AG04450 (cell line): ENCODE results near the gene EPB41L4A. TPM values are rescaled to one million over a fixed set of nuclear protein-coding genes. Genes with fewer than 3 reads are reported as not detected.
"Not testable (repeated sequence)": the region's sequence is repeated elsewhere in the genome, so short reads cannot be mapped to it uniquely, and the experiment has no call there.

ENCODE experiments used
- CTCF ChIA-PET: fragments of 300-600, 350-600 bp; formaldehyde crosslinking; extraction: SDS; loops from one replicate; lab custom pipeline; 2022; ENCODE audit warnings: antibody characterized with exemption, inconsistent platforms; lab: Charles Lee
- POLR2A ChIA-PET: fragments of 350-600 bp; formaldehyde crosslinking; extraction: SDS; loops from one replicate; lab custom pipeline; 2021; ENCODE audit warnings: antibody characterized with exemption, inconsistent platforms; lab: Yijun Ruan, JAX
- DNase-seq: peaks from one replicate; pipeline ENCODE4 v3.0.0-alpha.2; 2011; ENCODE audit warnings: low read depth, low spot score
- H3K27ac ChIP-seq: one replicate; pipeline ENCODE4 v1.5.1; 2012; ENCODE audit warnings: low read depth, low read length, control low read depth
- H3K27me3 ChIP-seq: one replicate; pipeline ENCODE4 v1.6.0; 2012; ENCODE audit warnings: low read length; ENCODE audit not compliant: control insufficient read depth, insufficient read depth
- H3K4me3 ChIP-seq: 2 replicates; pipeline ENCODE4 v1.5.1; 2011; ENCODE audit warnings: mild to moderate bottlenecking, low read depth, low read length, control low read depth
- H3K9me3 ChIP-seq: 2 replicates; pipeline ENCODE4 v1.5.1; 2012; ENCODE audit warnings: low read length; ENCODE audit not compliant: control insufficient read depth, insufficient read depth
- CTCF ChIP-seq: IDR thresholded peaks from 2 replicates; pipeline ENCODE4 v1.5.1; 2011; ENCODE audit warnings: low read depth, low read length, control low read depth, inconsistent platforms
- polyA plus RNA-seq: library from polyadenylated mRNA; depleted of rRNA; stranded (reverse); fragments of >200 nt; gene quantifications from 2 replicates; pipeline ENCODE4 v1.2.3, GENCODE V29; 2011

Gene EPB41L4A
- polyA plus RNA-seq, 1 experiment = not detected

- POLR2A ChIA-PET = no interaction called here
- no peaks in the 10 kb centered on the region for H3K27me3 ChIP-seq
- H3K27ac ChIP-seq = no peak overlapping the region
- DNase-seq = no peak
- no peaks in the 10 kb centered on the region for H3K9me3 ChIP-seq
- no peak for TF ChIP-seq CTCF
- CTCF ChIA-PET = interaction anchor here (0.5 kb wide), 1 partner anchor 1692 kb away, joined by 13 read pairs; no protein-coding TSS in a partner anchor
- H3K4me3 ChIP-seq = no peak overlapping the region
Measured at GRCh38 chr5:112372543-112372942, 46.5 kb downstream of the EPB41L4A start.

GRCh38 chr5:112371067-112371466 is 48.0 kb downstream of the EPB41L4A start:
- CTCF ChIA-PET = no interaction called here
- H3K4me3 ChIP-seq = no peak overlapping the region
- DNase-seq = no peak
- no peak overlapping the region for H3K27ac ChIP-seq
- no peak for TF ChIP-seq CTCF
- POLR2A ChIA-PET = no interaction called here
- no peaks in the 10 kb centered on the region for H3K9me3 ChIP-seq
- no peaks in the 10 kb centered on the region for H3K27me3 ChIP-seq

- Histone ChIP-seq H3K27ac (no peak overlapping the region), H3K4me3 (no peak overlapping the region), H3K9me3 (no peaks in the 10 kb centered on the region), H3K27me3 (no peaks in the 10 kb centered on the region)
- no peak for TF ChIP-seq CTCF
- CTCF ChIA-PET = no interaction called here
- POLR2A ChIA-PET = no interaction called here
- DNase-seq = no peak
Measured at GRCh38 chr5:112367400-112367799, 51.7 kb downstream of the EPB41L4A start.

GRCh38 chr5:112366987-112367386 is 52.1 kb downstream of the EPB41L4A start:
- no peak for DNase-seq
- ChIA-PET CTCF (no interaction called here), POLR2A (no interaction called here)
- Histone ChIP-seq H3K9me3 (no peaks in the 10 kb centered on the region), H3K27ac (no peak overlapping the region), H3K4me3 (no peak overlapping the region), H3K27me3 (no peaks in the 10 kb centered on the region)
- TF ChIP-seq CTCF = peak; percentile 31

- H3K27ac ChIP-seq, H3K27me3 ChIP-seq, DNase-seq, CTCF ChIA-PET, H3K4me3 ChIP-seq, POLR2A ChIA-PET, H3K9me3 ChIP-seq: not testable (repeated sequence)
Measured at GRCh38 chr5:112360740-112361139, 58.3 kb downstream of the EPB41L4A start.
